Measurements from ENCODE around the gene ACTR1B. TPM values are rescaled to one million over a fixed set of nuclear protein-coding genes. Genes with fewer than 3 reads are reported as not detected.
A peak's percentile ranks its signal among the peaks of the same experiment; 100 is the strongest.

Gene ACTR1B
- total and polyA plus RNA-seq, 2 donors (not counting 3 experiments of a cell fraction or from before 2014, with no cell fraction given) = 49.8 to 60.9 TPM

DNA sequence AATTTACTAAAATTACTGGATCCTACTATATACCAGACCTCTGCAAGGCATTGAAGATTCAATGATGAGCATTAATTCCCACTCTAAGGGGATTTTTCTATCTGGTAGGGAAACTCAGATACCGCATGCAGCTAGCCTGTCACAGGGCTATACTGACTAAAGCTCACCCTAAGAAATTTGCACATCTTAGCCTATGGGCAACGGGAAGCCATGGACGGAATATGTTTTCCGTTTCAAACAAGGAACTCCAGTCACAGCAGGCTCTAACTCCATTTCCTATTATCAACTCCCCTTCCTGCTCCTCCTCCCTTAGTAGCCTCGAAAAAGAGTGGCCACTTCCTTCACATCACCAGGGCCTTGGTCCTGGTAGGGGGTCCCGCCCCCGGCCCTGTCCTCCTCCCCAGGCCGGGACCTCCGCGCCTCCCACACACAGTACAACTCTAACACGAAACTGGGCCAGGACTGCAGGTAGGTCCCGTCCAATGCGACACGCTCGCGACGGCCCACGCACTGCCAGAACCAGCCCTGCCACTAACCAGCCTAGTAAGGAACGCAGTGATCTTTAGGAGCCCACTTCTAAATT, 18.6 kb downstream of the ACTR1B start:
- H3K4me3 ChIP-seq (replicated peaks in 1 of 3; ENCODE audit: insufficient read depth in 1 of 3, low read depth in 1 of 3, low read length in 3 of 3) = peak overlapping the region; percentile 42 to 81 (median 65)
- dilution Hi-C loops (cut with MboI; ENCODE audit: extremely low pct_ligation_motif_present, low sequenced_read_pairs) (no loop called here), intact Hi-C loops (cut with micrococcal nuclease) (loop anchor here (10.0 kb wide), 1 partner anchor 50 kb away; no protein-coding TSS in a partner anchor)
- DNase-seq (ENCODE audit: low read depth, low spot score) = no peak
- BruUV-seq (replicated peaks) = TSS peak; percentile 88
- H4K20me1 ChIP-seq (replicated peaks; ENCODE audit: control insufficient read depth, extremely low read depth, insufficient read depth, low read length) = no peaks in the 10 kb centered on the region
- no peaks in the 10 kb centered on the region for H3K9me1 ChIP-seq (replicated peaks; ENCODE audit: control insufficient read depth, extremely low read depth, insufficient read depth, low read length)
- no peak for FAIRE-seq
- H3K36me3 ChIP-seq (ENCODE audit: control insufficient read depth in 2 of 2, extremely low read depth in 1 of 2, insufficient read depth in 2 of 2, low read length in 2 of 2) = peaks cover 12 to 14% of the 10 kb centered on the region in 2 experiments
- H2AFZ ChIP-seq (ENCODE audit: low read depth, low read length) = peak overlapping the region; percentile 97
- no peaks in the 10 kb centered on the region for H3K9me3 ChIP-seq (replicated peaks; ENCODE audit: control insufficient read depth, insufficient read depth, low read length)
- H3K27ac ChIP-seq (ENCODE audit: insufficient read depth, low read depth, low read length) = peak overlapping the region; percentile 69
- POLR2A ChIA-PET = interaction anchor here (0.6 to 2.8 kb wide), 5 partner anchors 16 to 54 kb away, joined by 3 to 38 read pairs (median 5); partner anchors contain the start of gene ACTR1B
- no peaks in the 10 kb centered on the region for H3K27me3 ChIP-seq (ENCODE audit: control insufficient read depth in 2 of 2, insufficient read depth in 2 of 2, low read length in 2 of 2)
- TF ChIP-seq JUN (IDR thresholded peaks at IDR 0.05; ENCODE audit: borderline replicate concordance, insufficient read depth, insufficient read length, low read depth) (no peak), GATA2 (IDR thresholded peaks at IDR 0.05; ENCODE audit: insufficient read depth, insufficient read length, low read depth, low read length) (no peak), FOS (IDR thresholded peaks at IDR 0.05; ENCODE audit: borderline replicate concordance, insufficient read depth, low read length) (no peak), EZH2 (IDR thresholded peaks at IDR 0.05; ENCODE audit: borderline replicate concordance, low read depth, low read length, severe bottlenecking) (no peak), POLR2A (IDR thresholded peaks at IDR 0.05; ENCODE audit: low read depth, low read length) (no peak), POLR2AphosphoS5 (IDR thresholded peaks at IDR 0.05; ENCODE audit: insufficient read depth, low read depth, low read length) (no peak), MYC (IDR thresholded peaks at IDR 0.05; ENCODE audit: low read depth, low read length) (no peak)
- TF ChIP-seq, protein P1, sequence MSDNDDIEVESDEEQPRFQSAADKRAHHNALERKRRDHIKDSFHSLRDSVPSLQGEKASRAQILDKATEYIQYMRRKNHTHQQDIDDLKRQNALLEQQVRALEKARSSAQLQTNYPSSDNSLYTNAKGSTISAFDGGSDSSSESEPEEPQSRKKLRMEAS (IDR thresholded peaks at IDR 0.05; ENCODE audit: insufficient read depth, insufficient read length) = no peak
- TF ChIP-seq, protein P2, sequence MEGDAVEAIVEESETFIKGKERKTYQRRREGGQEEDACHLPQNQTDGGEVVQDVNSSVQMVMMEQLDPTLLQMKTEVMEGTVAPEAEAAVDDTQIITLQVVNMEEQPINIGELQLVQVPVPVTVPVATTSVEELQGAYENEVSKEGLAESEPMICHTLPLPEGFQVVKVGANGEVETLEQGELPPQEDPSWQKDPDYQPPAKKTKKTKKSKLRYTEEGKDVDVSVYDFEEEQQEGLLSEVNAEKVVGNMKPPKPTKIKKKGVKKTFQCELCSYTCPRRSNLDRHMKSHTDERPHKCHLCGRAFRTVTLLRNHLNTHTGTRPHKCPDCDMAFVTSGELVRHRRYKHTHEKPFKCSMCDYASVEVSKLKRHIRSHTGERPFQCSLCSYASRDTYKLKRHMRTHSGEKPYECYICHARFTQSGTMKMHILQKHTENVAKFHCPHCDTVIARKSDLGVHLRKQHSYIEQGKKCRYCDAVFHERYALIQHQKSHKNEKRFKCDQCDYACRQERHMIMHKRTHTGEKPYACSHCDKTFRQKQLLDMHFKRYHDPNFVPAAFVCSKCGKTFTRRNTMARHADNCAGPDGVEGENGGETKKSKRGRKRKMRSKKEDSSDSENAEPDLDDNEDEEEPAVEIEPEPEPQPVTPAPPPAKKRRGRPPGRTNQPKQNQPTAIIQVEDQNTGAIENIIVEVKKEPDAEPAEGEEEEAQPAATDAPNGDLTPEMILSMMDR (IDR thresholded peaks at IDR 0.05; ENCODE audit: extremely low read depth in 1 of 2, insufficient read depth in 1 of 2, low read depth in 1 of 2, low read length in 2 of 2) = no peak
- H3K9ac ChIP-seq (replicated peaks; ENCODE audit: extremely low read depth, insufficient read depth, low read length) = peak overlapping the region; percentile 70
- peak overlapping the region; percentile 86 for H3K4me2 ChIP-seq (ENCODE audit: insufficient read depth, low read length)
- peaks cover 9% of the 10 kb centered on the region for H3K79me2 ChIP-seq (ENCODE audit: control insufficient read depth, insufficient read depth, low read length)
- CTCF ChIA-PET = interaction anchor here (0.8 to 2.4 kb wide), 6 partner anchors 12 to 1582 kb away, joined by 3 to 45 read pairs (median 4); partner anchors contain the start of gene ACTR1B
- H3K4me1 ChIP-seq (ENCODE audit: control insufficient read depth, extremely low read depth, insufficient read depth, low read length) = peaks cover 15% of the 10 kb centered on the region
